HUES48 (cell line): ENCODE data around the gene SOX30.

ENCODE experiments used
- H3K27ac ChIP-seq: one replicate; pipeline ENCODE4 v1.7.0; 2013; ENCODE audit warnings: low read depth, low read length, inconsistent platforms
- H3K27me3 ChIP-seq: 2 replicates; pipeline ENCODE4 v1.6.1; 2013; ENCODE audit warnings: mild to moderate bottlenecking, low read length; ENCODE audit not compliant: control insufficient read depth, insufficient read depth
- H3K36me3 ChIP-seq: 2 replicates; pipeline ENCODE4 v1.6.1; 2013; ENCODE audit warnings: low read length; ENCODE audit not compliant: control insufficient read depth, insufficient read depth
- H3K4me1 ChIP-seq: 2 replicates; pipeline ENCODE4 v1.6.1; 2013; ENCODE audit warnings: mild to moderate bottlenecking, low read length; ENCODE audit not compliant: control insufficient read depth, insufficient read depth
- H3K4me3 ChIP-seq: 2 replicates; pipeline ENCODE4 v1.5.1; 2013; ENCODE audit warnings: mild to moderate bottlenecking, low read depth, low read length
- H3K9ac ChIP-seq: 2 replicates; pipeline ENCODE4 v1.6.1; 2013; ENCODE audit warnings: mild to moderate bottlenecking, low read depth, low read length, moderate library complexity
- H3K9me3 ChIP-seq: 2 replicates; pipeline ENCODE4 v1.6.1; 2013; ENCODE audit warnings: low read length; ENCODE audit not compliant: control insufficient read depth, insufficient read depth

The SOX30 gene

GRCh38 chr5:157618191-157618765, 34.0 kb downstream of the SOX30 start:
- no peaks in the 10 kb centered on the region for H3K27me3 ChIP-seq
- no peak overlapping the region for H3K4me3 ChIP-seq

GRCh38 chr5:157616785-157617184, 35.5 kb downstream of the SOX30 start:
- Histone ChIP-seq H3K4me1 (no peaks in the 10 kb centered on the region), H3K9me3 (no peaks in the 10 kb centered on the region), H3K4me3 (no peak overlapping the region), H3K27ac (no peak overlapping the region), H3K36me3 (no peaks in the 10 kb centered on the region), H3K9ac (no peak overlapping the region), H3K27me3 (no peaks in the 10 kb centered on the region)

More at GRCh38 chr5:157618191-157618765, 34.0 kb downstream of the SOX30 start:
- H3K4me1 ChIP-seq, result no peaks in the 10 kb centered on the region
- no peak overlapping the region for H3K9ac ChIP-seq
- H3K27ac ChIP-seq, result no peak overlapping the region
- H3K9me3 ChIP-seq, result no peaks in the 10 kb centered on the region
- no peaks in the 10 kb centered on the region for H3K36me3 ChIP-seq

- no peak overlapping the region for H3K9ac ChIP-seq
- H3K27ac ChIP-seq, result no peak overlapping the region
- no peaks in the 10 kb centered on the region for H3K27me3 ChIP-seq
- no peaks in the 10 kb centered on the region for H3K4me1 ChIP-seq
- no peaks in the 10 kb centered on the region for H3K9me3 ChIP-seq
- H3K36me3 ChIP-seq, result no peaks in the 10 kb centered on the region
- no peak overlapping the region for H3K4me3 ChIP-seq
These were observed 38.6 kb downstream of the SOX30 start for GRCh38 chr5:157613385-157614245.

- Histone ChIP-seq H3K27ac (no peak overlapping the region), H3K36me3 (no peaks in the 10 kb centered on the region), H3K9ac (no peak overlapping the region), H3K4me1 (no peaks in the 10 kb centered on the region), H3K4me3 (no peak overlapping the region), H3K9me3 (no peaks in the 10 kb centered on the region), H3K27me3 (no peaks in the 10 kb centered on the region)
These were observed 39.7 kb downstream of the SOX30 start for GRCh38 chr5:157612581-157612980.

- Histone ChIP-seq H3K4me1 (no peaks in the 10 kb centered on the region), H3K27ac (no peak overlapping the region), H3K9ac (no peak overlapping the region), H3K4me3 (no peak overlapping the region), H3K27me3 (no peaks in the 10 kb centered on the region), H3K9me3 (no peaks in the 10 kb centered on the region), H3K36me3 (no peaks in the 10 kb centered on the region)
These were observed 40.4 kb downstream of the SOX30 start for GRCh38 chr5:157611571-157612476.

- no peaks in the 10 kb centered on the region for H3K27me3 ChIP-seq
- no peak overlapping the region for H3K4me3 ChIP-seq
- H3K9me3 ChIP-seq, result no peaks in the 10 kb centered on the region
- no peak overlapping the region for H3K27ac ChIP-seq
- no peaks in the 10 kb centered on the region for H3K4me1 ChIP-seq
- H3K9ac ChIP-seq, result no peak overlapping the region
- H3K36me3 ChIP-seq, result no peaks in the 10 kb centered on the region
These were observed 41.2 kb downstream of the SOX30 start for GRCh38 chr5:157610990-157611389.

- Histone ChIP-seq H3K4me1 (no peaks in the 10 kb centered on the region), H3K36me3 (no peaks in the 10 kb centered on the region), H3K9me3 (no peaks in the 10 kb centered on the region), H3K9ac (no peak overlapping the region), H3K27ac (no peak overlapping the region), H3K27me3 (no peaks in the 10 kb centered on the region), H3K4me3 (no peak overlapping the region)
These were observed 43.2 kb downstream of the SOX30 start for GRCh38 chr5:157608972-157609565.

GRCh38 chr5:157607371-157608161, 44.7 kb downstream of the SOX30 start:
- no peaks in the 10 kb centered on the region for H3K9me3 ChIP-seq
- H3K4me3 ChIP-seq, result no peak overlapping the region
- no peaks in the 10 kb centered on the region for H3K27me3 ChIP-seq
- no peaks in the 10 kb centered on the region for H3K4me1 ChIP-seq
- no peaks in the 10 kb centered on the region for H3K36me3 ChIP-seq
- no peak overlapping the region for H3K9ac ChIP-seq
- H3K27ac ChIP-seq, result no peak overlapping the region

- no peak overlapping the region for H3K27ac ChIP-seq
- no peaks in the 10 kb centered on the region for H3K9me3 ChIP-seq
- H3K36me3 ChIP-seq, result no peaks in the 10 kb centered on the region
- H3K4me1 ChIP-seq, result no peaks in the 10 kb centered on the region
- no peak overlapping the region for H3K4me3 ChIP-seq
- H3K27me3 ChIP-seq, result no peaks in the 10 kb centered on the region
- H3K9ac ChIP-seq, result no peak overlapping the region
These were observed 46.2 kb downstream of the SOX30 start for GRCh38 chr5:157606046-157606445.
